Measurements from ENCODE around the gene SCGB1A1.
"Not testable (repeated sequence)": the region's sequence is repeated elsewhere in the genome, so short reads cannot be mapped to it uniquely, and the experiment has no call there.

The SCGB1A1 gene

DNA sequence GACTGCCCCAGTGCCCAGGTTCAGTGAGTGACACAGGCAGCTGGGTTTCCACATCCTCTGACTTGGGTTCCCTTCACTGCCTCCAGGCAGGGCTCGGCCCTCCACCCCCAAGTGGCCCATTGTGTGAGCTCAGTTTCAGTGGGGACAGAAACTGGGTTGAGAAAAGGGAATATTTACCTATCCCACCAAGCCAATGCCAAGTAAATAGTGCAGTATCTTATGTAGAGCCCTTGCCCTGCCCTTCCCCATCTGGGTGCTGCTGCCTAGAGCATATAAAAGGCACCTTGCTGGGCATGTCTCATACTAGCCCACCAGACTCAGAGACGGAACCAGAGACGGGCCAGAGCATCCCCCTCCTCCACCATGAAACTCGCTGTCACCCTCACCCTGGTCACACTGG is at the start of gene SCGB1A1:
TSS of gene SCGB1A1 (plus strand) at position 301 of the 400 bp plus-strand sequence. CDS start at position 364, 63 bp downstream.
- DNase-seq = no peak

DNA sequence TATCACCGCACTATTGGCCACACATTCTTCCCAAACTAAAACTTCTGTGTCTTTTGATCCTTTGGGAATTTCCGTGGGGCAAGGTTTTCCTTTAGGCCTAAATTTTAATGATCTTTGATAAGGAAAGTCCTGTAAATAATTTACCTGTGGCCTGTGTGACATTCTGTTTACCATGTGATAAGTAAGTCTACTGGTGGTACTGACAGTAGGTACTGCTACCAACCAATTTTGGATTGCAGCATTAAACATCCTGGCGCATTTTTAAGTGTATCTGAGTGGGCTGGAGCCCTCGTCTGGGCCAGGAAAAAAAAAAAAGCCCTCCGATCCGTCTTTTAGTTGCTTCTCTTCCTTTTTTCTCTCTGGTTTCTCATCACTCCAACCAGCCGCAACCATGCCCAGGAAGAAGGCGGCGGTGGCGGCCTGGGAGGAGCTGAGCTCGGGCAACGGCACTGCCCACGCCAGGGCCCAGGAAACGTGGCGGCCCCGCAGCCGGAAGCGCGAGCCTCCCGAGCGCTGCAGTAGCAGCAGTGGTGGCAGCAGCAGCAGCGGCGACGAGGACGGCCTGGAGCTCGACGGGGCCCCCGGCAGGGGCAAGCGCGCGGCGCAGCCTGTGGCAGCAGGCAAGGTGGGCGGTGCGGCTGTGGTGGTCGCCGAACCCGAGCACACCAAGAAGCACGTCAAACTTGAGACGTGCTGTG is 47.9 kb upstream of the SCGB1A1 start:
- no peak for DNase-seq

GRCh38 chr11:62372871-62373270 is 46.0 kb upstream of the SCGB1A1 start:
- DNase-seq = no peak

GRCh38 chr11:62373464-62374119 is 45.2 kb upstream of the SCGB1A1 start:
- DNase-seq = no peak

- DNase-seq = no peak
Measured at GRCh38 chr11:62374801-62375200, 44.0 kb upstream of the SCGB1A1 start.

DNA sequence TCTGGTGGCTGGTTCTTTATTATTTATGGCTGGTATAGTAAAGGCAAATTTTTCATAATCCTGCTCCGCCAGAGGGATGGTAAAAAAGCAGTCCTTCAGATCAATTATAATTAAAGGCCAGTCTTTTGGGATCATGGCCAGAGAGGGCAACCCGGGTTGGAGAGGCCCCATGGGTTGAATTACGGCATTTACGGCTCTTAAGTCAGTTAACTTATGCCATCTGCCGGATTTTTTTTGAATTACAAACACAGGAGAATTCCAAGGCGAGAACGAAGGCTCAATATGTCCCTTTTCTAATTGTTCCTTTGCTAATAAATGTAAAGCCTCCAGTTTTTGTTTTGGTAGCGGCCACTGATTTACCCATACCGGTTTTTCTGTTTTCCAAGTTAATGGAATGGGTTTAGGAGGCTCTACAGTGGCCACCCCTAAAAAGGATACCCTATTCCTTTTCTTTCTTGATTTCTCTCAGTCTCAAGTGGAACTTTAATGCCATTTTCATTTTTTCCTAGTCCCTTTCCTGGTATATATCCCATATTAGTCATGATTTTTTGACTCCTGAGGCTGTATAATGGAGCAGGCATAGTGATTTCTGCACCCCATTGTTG is 40.3 kb upstream of the SCGB1A1 start:
- DNase-seq = peak in 1 of 2 experiments; percentile 63

- not testable (repeated sequence) for DNase-seq
Measured at GRCh38 chr11:62379586-62379985, 39.2 kb upstream of the SCGB1A1 start.

DNA sequence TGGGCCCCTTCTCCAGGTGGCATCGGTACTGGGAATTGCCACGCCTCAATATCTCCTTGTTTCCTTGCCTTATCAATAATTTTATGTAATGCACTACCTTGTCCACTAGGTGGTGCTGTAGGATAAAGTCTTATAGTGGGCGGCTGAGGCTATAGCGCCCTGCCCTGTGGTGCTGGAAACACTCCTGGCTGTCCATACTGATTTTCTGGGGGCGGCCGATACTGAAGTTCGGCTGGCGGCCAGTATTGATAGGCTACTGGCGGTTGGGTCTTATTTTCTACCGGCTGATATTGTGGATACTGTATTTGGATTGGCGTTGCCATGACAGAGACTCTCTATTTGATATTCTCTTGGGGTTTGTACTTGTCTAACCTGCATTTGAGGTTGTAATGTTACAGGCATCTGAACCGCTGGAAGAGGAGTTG is 38.0 kb upstream of the SCGB1A1 start:
- DNase-seq = peak; percentile 35 to 69

DNA sequence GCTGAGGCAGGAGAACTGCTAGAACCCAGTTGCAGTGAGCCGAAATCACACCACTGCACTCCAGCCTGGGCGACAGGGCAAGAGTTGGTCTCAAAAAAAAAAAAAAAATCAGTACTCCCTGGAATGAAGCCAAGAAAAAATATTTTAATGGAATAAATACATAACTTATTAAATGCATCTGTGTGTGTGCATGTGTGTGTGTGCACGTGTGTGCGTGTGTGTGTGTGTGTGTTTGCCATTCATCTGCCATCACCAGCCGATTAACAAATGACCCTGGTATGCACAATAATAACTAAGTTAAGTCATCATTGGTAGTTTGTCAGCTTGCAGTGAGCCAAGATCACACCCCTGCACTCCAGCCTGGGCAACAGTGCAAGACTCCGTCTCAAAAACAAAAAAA is 35.0 kb upstream of the SCGB1A1 start:
- DNase-seq = no peak

- not testable (repeated sequence) for DNase-seq
Measured at GRCh38 chr11:62386083-62386482, 32.8 kb upstream of the SCGB1A1 start.

GRCh38 chr11:62387381-62387780 is 31.5 kb upstream of the SCGB1A1 start:
- DNase-seq = no peak

DNA sequence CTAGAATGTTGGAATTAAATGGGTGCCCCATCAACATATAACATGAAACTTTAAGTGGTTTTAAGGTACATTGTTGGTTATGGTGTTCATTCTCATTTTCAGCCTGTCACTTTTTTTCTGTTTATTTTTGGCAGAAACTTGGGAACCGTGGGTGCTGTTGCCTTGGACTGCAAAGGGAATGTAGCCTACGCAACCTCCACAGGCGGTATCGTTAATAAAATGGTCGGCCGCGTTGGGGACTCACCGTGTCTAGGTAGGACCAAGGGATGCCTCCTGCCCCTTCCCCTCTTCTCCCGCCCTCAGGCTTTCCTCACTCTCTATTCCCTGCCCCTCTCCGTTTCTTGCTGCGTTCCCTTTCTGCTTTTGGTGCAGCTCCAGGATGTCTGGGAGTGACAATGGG is 29.8 kb upstream of the SCGB1A1 start:
- no peak for DNase-seq

- DNase-seq = no peak
Measured at GRCh38 chr11:62390237-62390636, 28.6 kb upstream of the SCGB1A1 start.

DNA sequence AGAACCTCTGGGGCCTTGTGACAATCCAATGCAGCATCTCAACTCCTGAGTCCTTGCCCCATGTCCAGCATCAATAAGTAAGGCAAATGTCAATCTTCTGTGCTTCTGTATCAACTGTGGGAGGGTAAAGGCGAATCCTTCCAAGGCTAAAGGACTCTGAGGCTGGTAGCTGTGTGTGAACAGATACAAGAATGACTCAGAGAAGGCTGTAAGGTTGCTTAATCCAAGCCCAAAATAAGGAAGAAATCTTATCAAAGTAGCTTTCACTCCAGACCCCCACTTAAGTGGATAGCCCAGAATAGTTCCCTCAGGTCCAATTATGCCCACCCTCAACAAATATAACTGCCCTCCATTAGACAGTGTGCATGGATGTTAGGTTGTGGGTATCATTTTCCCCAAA is 28.1 kb upstream of the SCGB1A1 start:
- no peak for DNase-seq

GRCh38 chr11:62391642-62392425 is 27.0 kb upstream of the SCGB1A1 start:
- DNase-seq = no peak

DNA sequence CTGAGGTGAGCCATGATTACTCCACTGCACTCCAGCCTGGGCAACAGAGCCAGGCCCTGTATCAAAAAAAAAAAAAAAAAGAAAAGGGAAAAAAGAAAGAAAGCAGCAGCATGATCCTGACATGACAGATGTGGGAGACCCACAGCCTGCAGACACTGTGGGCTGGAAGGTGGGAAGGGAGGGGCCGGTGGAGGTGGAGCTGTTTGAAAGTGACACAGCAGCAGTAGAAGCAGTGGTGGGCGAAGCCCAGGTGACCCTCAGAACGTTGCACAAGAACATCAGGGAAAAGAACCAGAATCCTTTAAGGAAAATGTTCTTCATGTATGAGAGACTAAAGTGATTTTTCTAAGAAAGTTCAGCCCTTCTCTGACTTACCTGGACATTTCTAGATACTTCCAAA is 26.3 kb upstream of the SCGB1A1 start:
- no peak for DNase-seq

DNA sequence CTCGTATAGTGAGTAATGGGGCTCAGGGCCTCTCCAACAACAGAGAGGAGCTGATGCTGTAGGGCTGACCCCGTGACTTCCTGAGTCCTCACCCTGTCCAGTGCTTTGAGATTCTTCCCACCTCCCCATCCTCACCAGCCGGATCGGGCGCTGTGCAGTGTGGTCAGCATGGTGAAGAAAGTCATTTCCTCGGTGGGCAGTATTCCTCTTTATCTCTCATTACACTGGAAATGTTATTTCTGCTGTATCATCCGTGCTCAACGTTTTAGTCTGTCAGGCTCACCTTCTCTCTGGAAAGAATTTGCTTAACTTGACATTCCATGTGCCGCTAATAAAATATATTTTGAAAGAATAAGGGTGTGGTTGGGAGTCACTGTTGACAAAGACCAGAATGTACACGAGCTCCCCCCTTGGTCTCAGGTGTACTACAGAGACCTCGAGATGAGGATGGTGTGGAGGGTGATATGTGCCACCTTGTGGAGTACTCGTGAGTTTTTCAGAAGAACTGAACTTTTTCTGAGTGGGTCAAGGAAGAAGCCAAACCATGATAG is 25.7 kb upstream of the SCGB1A1 start:
- peak; percentile 14 to 73 for DNase-seq

DNA sequence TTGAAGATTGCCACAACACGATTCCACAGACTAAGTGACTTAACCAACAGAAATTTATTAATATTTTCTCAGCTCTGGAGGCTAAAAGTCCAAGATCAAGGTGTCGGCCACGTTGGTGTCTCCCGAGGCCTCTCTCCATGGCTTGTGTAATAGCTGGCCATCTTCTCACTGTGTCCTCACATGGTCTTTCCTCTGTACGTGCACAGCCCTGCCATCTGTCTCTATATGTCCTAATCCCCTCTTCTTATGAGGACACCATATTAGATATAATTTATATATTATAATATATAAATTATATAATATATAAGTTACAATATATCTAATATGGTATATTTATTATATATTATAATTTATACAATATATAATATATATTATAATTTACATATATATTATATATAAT is 25.1 kb upstream of the SCGB1A1 start:
- DNase-seq = peak; percentile 15 to 64

DNA sequence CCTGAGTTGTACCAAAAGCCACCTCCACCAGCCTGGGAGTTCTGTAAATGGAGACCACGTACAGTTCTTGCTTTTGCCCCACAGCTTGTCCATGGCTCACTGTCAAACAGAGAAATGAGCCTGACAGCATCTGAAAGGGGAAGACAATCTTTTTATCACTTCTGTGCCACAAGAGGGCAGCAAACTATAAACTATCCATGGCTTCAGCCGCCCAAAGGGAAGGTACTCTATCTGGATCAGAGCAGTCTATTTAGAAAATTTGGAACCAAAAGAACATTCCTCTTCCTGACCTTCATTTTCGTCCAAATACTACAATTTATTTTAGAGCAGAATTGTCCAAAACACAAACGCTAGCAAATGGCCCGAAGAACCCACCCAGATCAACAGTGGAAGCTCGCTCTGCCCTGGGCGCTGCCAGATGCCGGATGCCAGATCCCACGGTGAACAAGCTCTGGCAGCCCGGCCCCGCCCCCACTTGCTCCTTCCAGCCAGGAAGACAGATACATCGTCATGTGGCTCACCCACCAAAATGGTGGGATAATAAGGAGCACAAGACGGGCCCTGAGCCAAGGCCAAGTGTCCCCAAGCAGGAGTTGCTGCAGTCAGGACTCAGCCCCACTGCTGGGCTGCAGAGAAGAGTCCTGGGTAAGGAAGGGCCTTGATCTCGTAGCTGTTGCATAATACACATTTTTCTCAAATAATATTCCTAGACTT is 23.9 kb upstream of the SCGB1A1 start:
- DNase-seq = peak; percentile 84 to 89

DNA sequence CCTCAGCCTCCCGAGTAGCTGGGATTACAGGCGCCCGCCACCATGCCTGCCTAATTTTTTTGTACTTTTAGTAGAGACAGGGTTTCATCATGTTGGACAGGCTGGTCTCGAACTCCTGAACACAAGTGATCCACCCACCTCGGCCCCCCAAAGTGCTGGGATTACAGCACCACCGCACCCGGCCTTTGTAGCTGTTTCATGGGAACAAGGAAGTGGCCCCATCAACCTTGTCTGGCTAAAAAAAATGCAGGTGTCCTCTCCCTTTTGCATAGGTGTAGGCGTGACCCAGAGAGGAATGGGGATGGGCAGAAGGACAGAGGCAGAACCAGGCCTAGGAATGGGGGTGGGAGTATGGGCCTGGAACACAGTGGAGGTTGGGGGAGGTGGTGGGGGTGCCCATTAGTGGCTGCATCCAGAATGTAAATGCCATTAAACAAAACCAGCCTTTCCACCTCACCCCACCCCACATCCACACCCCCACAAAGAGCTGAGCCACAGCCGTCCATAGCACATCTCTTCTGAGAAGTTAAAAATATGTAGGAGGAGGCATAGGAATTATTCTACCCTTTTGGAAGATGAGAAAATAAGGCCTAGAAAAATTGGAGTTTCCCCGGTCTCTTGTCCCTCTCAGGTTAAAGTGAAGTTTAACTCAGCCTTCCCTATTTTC is 22.8 kb upstream of the SCGB1A1 start:
- no peak for DNase-seq

All from NCI-H524 (cell line).